SU-DHL-6 (cell line): ENCODE data around the gene TWIST2.

Experiments
- H2AFZ ChIP-seq: fragments of 200-600 bp; sonication (generic); 2 replicates; pipeline ENCODE4 v1.6.1; 2014; ENCODE audit warnings: low read depth, mild to moderate bottlenecking, moderate library complexity, mixed read lengths, antibody characterized with exemption, low read length; ENCODE audit not compliant: severe bottlenecking
- H3F3A ChIP-seq: fragments of 200-600 bp; shearing (Covaris generic); 2 replicates; pipeline ENCODE4 v1.6.0; 2016; ENCODE audit warnings: antibody characterized with exemption, mild to moderate bottlenecking; ENCODE audit not compliant: insufficient read depth
- H3K27ac ChIP-seq: fragments of 200-600 bp; sonication (generic); 2 replicates; pipeline ENCODE4 v1.5.1; 2016; ENCODE audit warnings: low read depth, mild to moderate bottlenecking, low read length, moderate library complexity, mixed read lengths
- H3K27me3 ChIP-seq: fragments of 200-600 bp; sonication (generic), shearing (Covaris generic); 2 replicates; pipeline ENCODE4 v1.6.0; 2014; ENCODE audit warnings: mild to moderate bottlenecking, low read length
- H3K36me3 ChIP-seq: fragments of 200-600 bp; sonication (generic); 2 replicates; pipeline ENCODE4 v1.6.1; 2014; ENCODE audit warnings: mild to moderate bottlenecking, low read length, mixed read lengths
- H3K4me2 ChIP-seq: fragments of 300-600, 200-600 bp; shearing (Covaris generic), sonication (generic); 2 replicates; pipeline ENCODE4 v1.6.0; 2014; ENCODE audit warnings: low read length, low read depth, mild to moderate bottlenecking; ENCODE audit not compliant: poor library complexity, severe bottlenecking
- H3K4me3 ChIP-seq: fragments of 200-600 bp; sonication (generic); 2 replicates; pipeline ENCODE4 v1.5.1; 2014; ENCODE audit warnings: antibody characterized with exemption, low read length, mild to moderate bottlenecking, mixed read lengths; ENCODE audit not compliant: insufficient read depth, poor library complexity, severe bottlenecking
- H3K79me2 ChIP-seq: fragments of 200-600 bp; sonication (generic); 2 replicates; pipeline ENCODE4 v1.6.1; 2014; ENCODE audit warnings: mild to moderate bottlenecking, low read length, moderate library complexity; ENCODE audit not compliant: insufficient read depth
- H3K9ac ChIP-seq: fragments of 200-600 bp; sonication (generic); 2 replicates; pipeline ENCODE4 v1.7.0; 2014; ENCODE audit warnings: mild to moderate bottlenecking, low read length
- H3K9me2 ChIP-seq: fragments of 200-600 bp; sonication (generic); replicated peaks from 2 replicates; pipeline ENCODE4 v1.6.1; 2014; ENCODE audit warnings: low read length; ENCODE audit not compliant: insufficient read depth
- H3K9me3 ChIP-seq: fragments of 200-600 bp; sonication (generic); 2 replicates; pipeline ENCODE4 v1.6.1; 2014; ENCODE audit warnings: low read length, mixed read lengths; ENCODE audit not compliant: insufficient read depth
- H4K20me1 ChIP-seq: fragments of 200-600 bp; sonication (generic); 2 replicates; pipeline ENCODE4 v1.6.1; 2014; ENCODE audit warnings: low read depth, mild to moderate bottlenecking, antibody characterized with exemption, low read length, moderate library complexity, mixed read lengths
- CTCF ChIP-seq: fragments of 200-600 bp; sonication (generic); IDR thresholded peaks from one replicate; pipeline ENCODE4 v1.5.1; 2017; ENCODE audit warnings: antibody characterized with exemption, mild to moderate bottlenecking, low read length, moderate library complexity; ENCODE audit not compliant: insufficient read depth, poor library complexity, severe bottlenecking
- EZH2phosphoT487 ChIP-seq: fragments of 200-600 bp; sonication (generic), shearing (Covaris generic); conservative IDR thresholded peaks from 2 replicates; pipeline ENCODE4 v1.6.1; 2018; ENCODE audit warnings: mild to moderate bottlenecking, antibody characterized with exemption, low read length, moderate library complexity, mixed read lengths

TWIST2 gene

GRCh38 chr2:238948765-238949641, 101.1 kb downstream of the TWIST2 start:
- TF ChIP-seq CTCF (no peak), EZH2phosphoT487 (no peak)
- Histone ChIP-seq H3K4me2 (no peak overlapping the region), H3K36me3 (no peaks in the 10 kb centered on the region), H2AFZ (no peak overlapping the region), H4K20me1 (no peaks in the 10 kb centered on the region), H3K9me2 (no peaks in the 10 kb centered on the region), H3K79me2 (no peaks in the 10 kb centered on the region), H3K27me3 (no peaks in the 10 kb centered on the region), H3K9me3 (0 out of 2 replicates have a peak, but pooled peaks cover 4% of the 10 kb centered on the region), H3K9ac (no peak overlapping the region), H3K4me3 (no peak overlapping the region), H3K27ac (no peak overlapping the region), H3F3A (no peaks in the 10 kb centered on the region)

- no peak overlapping the region for H3K4me3 ChIP-seq
- H3K27ac ChIP-seq: no peak overlapping the region
- no peaks in the 10 kb centered on the region for H3K36me3 ChIP-seq
- H3K79me2 ChIP-seq: no peaks in the 10 kb centered on the region
- no peaks in the 10 kb centered on the region for H4K20me1 ChIP-seq
- H3K9me2 ChIP-seq: no peaks in the 10 kb centered on the region
- H3K9me3 ChIP-seq: 0 out of 2 replicates have a peak, but pooled peaks cover 4% of the 10 kb centered on the region
- no peak overlapping the region for H2AFZ ChIP-seq
- no peaks in the 10 kb centered on the region for H3F3A ChIP-seq
- no peaks in the 10 kb centered on the region for H3K27me3 ChIP-seq
- H3K4me2 ChIP-seq: no peak overlapping the region
- TF ChIP-seq CTCF (no peak), EZH2phosphoT487 (no peak)
- H3K9ac ChIP-seq: no peak overlapping the region
Observed at GRCh38 chr2:238949710-238950345, 101.9 kb downstream of the TWIST2 start.

- Histone ChIP-seq H2AFZ (no peak overlapping the region), H3K4me2 (no peak overlapping the region), H3K79me2 (no peaks in the 10 kb centered on the region), H3K27me3 (no peaks in the 10 kb centered on the region), H3K9me3 (0 out of 2 replicates have a peak, but pooled peaks cover 4% of the 10 kb centered on the region), H4K20me1 (no peaks in the 10 kb centered on the region), H3K9me2 (no peaks in the 10 kb centered on the region), H3K36me3 (no peaks in the 10 kb centered on the region), H3F3A (no peaks in the 10 kb centered on the region), H3K9ac (no peak overlapping the region), H3K4me3 (no peak overlapping the region), H3K27ac (no peak overlapping the region)
- TF ChIP-seq EZH2phosphoT487 (no peak), CTCF (no peak)
Observed at GRCh38 chr2:238950551-238950950, 102.7 kb downstream of the TWIST2 start.
